ENCODE data around the gene CCNQ. TPM values are rescaled to one million over a fixed set of nuclear protein-coding genes. Genes with fewer than 3 reads are reported as not detected.

Gene CCNQ
- total RNA-seq, 2 experiments from 2014 or later: 12.0 to 29.7 TPM

DNA sequence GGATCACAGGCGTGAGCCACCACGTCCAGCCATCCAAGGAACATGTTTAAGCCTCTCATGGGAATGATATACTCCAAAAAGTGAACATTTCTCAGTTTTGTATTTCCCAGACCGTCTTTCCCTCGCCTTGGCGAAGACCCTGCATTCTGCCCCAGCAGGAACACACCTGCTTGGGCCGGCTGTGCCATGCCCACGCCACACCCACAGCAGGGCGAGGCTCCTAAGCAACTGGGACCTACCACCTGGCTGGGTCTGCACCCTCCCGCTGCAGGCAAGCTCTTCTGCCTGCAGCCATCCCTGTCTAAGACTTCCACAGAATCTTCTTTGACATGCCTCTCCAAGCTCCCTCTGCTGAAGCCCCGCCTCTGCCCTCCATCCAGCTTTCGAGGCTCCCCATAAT is 3.6 kb downstream of the CCNQ start:
- Histone ChIP-seq H3K4me1 (ENCODE audit: insufficient read depth, low read length, poor library complexity, severe bottlenecking) (peaks cover 36% of the 10 kb centered on the region), H3K27ac (ENCODE audit: low read depth, low read length, poor library complexity, severe bottlenecking) (no peak overlapping the region), H2AFZ (ENCODE audit: low read length) (no peak overlapping the region), H3K4me3 (ENCODE audit: low read depth, low read length, poor library complexity, severe bottlenecking) (no peak overlapping the region), H3K9me2 (ENCODE audit: insufficient read depth, low read length) (no peaks in the 10 kb centered on the region), H3K4me2 (ENCODE audit: low read length) (no peak overlapping the region), H3K36me3 (ENCODE audit: insufficient read depth, low read length) (peaks cover 7% of the 10 kb centered on the region; the same call in 1 of the 2 replicates), H3K79me2 (ENCODE audit: insufficient read depth, low read depth, low read length) (peaks cover 10% of the 10 kb centered on the region; the same call in 1 of the 2 replicates), H4K20me1 (ENCODE audit: insufficient read depth, low read length) (no peaks in the 10 kb centered on the region), H3K9me3 (ENCODE audit: low read length) (no peaks in the 10 kb centered on the region)
- ChIA-PET POLR2A (no interaction called here), CTCF (ENCODE audit: unreplicated experiment) (no interaction called here)
- no peak for TF ChIP-seq CTCF (conservative IDR thresholded peaks at IDR 0.05; ENCODE audit: low read length)
- TF ChIP-seq EZH2phosphoT487 (IDR thresholded peaks at IDR 0.05; ENCODE audit: borderline replicate concordance, low read depth, low read length): no peak
- intact Hi-C loops (cut with micrococcal nuclease; ENCODE audit: unreplicated experiment): no loop called here
- no TSS peak for BruUV-seq (replicated peaks)
- DNase-seq (ENCODE audit: low spot score): no peak

DNA sequence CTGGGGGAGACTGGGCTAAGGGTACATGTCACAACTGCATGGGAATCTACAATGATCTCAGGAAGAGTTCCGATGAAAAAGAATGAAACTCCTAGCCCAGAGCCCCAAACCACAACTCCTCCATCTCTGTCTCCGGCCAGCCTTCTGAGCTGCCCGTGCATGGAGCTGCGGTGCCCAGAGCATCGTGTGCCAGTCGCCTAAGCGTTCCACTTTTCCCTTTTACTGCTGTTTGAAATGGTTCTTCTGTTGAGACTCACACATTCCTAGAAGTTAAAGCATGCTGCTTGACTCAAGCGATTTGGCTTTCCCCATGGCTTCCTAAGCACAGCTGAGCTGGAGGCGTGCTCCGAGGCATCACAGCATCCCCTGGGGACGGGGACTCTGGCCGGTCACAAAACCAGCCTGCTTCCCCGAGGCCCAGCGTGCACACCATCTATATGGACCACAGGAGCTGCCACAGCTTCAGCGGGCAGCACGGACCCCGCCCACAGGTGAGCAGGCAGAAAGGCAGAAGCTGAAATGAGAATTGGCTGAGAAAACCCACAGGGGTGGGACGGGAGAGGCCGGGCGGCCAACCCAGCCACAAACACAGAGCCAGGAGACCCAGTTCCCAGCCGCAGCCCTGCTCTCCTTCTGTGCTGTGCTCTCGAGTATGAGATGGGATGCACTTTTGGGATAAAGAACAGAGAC is 5.0 kb downstream of the CCNQ start:
- intact Hi-C loops (cut with micrococcal nuclease; ENCODE audit: unreplicated experiment): no loop called here
- no peaks in the 10 kb centered on the region for H4K20me1 ChIP-seq (ENCODE audit: insufficient read depth, low read length)
- TF ChIP-seq EZH2phosphoT487 (IDR thresholded peaks at IDR 0.05; ENCODE audit: borderline replicate concordance, low read depth, low read length): no peak
- no peak for TF ChIP-seq CTCF (conservative IDR thresholded peaks at IDR 0.05; ENCODE audit: low read length)
- no peak overlapping the region for H3K27ac ChIP-seq (ENCODE audit: low read depth, low read length, poor library complexity, severe bottlenecking)
- ChIA-PET POLR2A (no interaction called here), CTCF (ENCODE audit: unreplicated experiment) (no interaction called here)
- H3K4me2 ChIP-seq (ENCODE audit: low read length): no peak overlapping the region
- no peak overlapping the region for H3K4me3 ChIP-seq (ENCODE audit: low read depth, low read length, poor library complexity, severe bottlenecking)
- H3K79me2 ChIP-seq (ENCODE audit: insufficient read depth, low read depth, low read length): peaks cover 10% of the 10 kb centered on the region; the same call in 1 of the 2 replicates
- no peak overlapping the region for H2AFZ ChIP-seq (ENCODE audit: low read length)
- no peak for DNase-seq (ENCODE audit: low spot score)
- BruUV-seq (replicated peaks): no TSS peak
- H3K36me3 ChIP-seq (ENCODE audit: insufficient read depth, low read length): peaks cover 7% of the 10 kb centered on the region; the same call in 1 of the 2 replicates
- peaks cover 28% of the 10 kb centered on the region for H3K4me1 ChIP-seq (ENCODE audit: insufficient read depth, low read length, poor library complexity, severe bottlenecking)
- H3K9me3 ChIP-seq (ENCODE audit: low read length): no peaks in the 10 kb centered on the region
- no peaks in the 10 kb centered on the region for H3K9me2 ChIP-seq (ENCODE audit: insufficient read depth, low read length)

DNA sequence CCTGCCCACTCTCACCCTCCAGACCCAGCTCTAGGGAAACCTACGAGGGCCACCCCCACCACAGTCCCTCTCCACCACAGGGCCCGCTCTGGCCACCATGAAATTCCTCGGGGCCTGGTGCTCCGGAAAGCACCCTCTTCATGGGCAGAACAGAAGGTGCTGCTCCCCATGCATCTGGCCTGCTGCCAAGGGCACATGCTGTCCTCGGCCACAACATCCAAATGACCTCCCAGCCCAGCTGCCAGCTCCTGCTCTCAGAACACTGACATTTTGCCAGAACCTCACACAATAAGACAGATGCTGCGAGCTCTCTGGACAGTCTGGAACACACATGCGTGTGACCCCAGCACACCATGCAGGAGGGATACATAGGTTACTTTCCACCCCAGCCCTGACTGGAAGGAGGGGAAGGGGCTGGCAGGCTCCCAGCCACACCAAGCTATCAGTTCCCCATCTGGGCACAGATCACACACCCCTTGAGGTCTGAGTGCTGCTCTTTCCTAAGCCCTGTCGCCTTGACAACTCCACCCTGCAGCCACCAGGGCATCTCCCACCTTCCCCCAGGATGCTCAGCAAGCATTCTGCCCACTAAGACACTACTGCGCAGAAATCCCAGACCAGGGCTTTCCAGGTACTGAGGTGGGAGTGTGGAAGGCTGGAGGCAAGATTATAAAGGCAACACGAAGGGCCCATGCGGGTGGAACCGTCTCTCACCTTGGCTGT is 5.8 kb downstream of the CCNQ start:
- Histone ChIP-seq H3K4me2 (ENCODE audit: low read length) (no peak overlapping the region), H4K20me1 (ENCODE audit: insufficient read depth, low read length) (no peaks in the 10 kb centered on the region), H3K9me2 (ENCODE audit: insufficient read depth, low read length) (no peaks in the 10 kb centered on the region), H2AFZ (ENCODE audit: low read length) (no peak overlapping the region), H3K27ac (ENCODE audit: low read depth, low read length, poor library complexity, severe bottlenecking) (no peak overlapping the region), H3K79me2 (ENCODE audit: insufficient read depth, low read depth, low read length) (peaks cover 9% of the 10 kb centered on the region; the same call in 1 of the 2 replicates), H3K9me3 (ENCODE audit: low read length) (no peaks in the 10 kb centered on the region), H3K4me1 (ENCODE audit: insufficient read depth, low read length, poor library complexity, severe bottlenecking) (peaks cover 28% of the 10 kb centered on the region), H3K36me3 (ENCODE audit: insufficient read depth, low read length) (peaks cover 7% of the 10 kb centered on the region; the same call in 1 of the 2 replicates), H3K4me3 (ENCODE audit: low read depth, low read length, poor library complexity, severe bottlenecking) (no peak overlapping the region)
- CTCF ChIA-PET (ENCODE audit: unreplicated experiment): no interaction called here
- no peak for DNase-seq (ENCODE audit: low spot score)
- no TSS peak for BruUV-seq (replicated peaks)
- intact Hi-C loops (cut with micrococcal nuclease; ENCODE audit: unreplicated experiment): no loop called here
- POLR2A ChIA-PET: interaction anchor here (0.6 kb wide), 1 partner anchor 22 kb away, joined by 3 read pairs; no protein-coding TSS in a partner anchor
- TF ChIP-seq EZH2phosphoT487 (IDR thresholded peaks at IDR 0.05; ENCODE audit: borderline replicate concordance, low read depth, low read length) (no peak), CTCF (conservative IDR thresholded peaks at IDR 0.05; ENCODE audit: low read length) (no peak)

Data from OCI-LY7 (cell line).